HG03135 (cell line): ENCODE data around the gene IL36G.
"Not testable (repeated sequence)": the region's sequence is repeated elsewhere in the genome, so short reads cannot be mapped to it uniquely, and the experiment has no call there.

Experiments used
- ATAC-seq: cut with Tn5 transposase; IDR thresholded peaks from one replicate; pipeline ENCODE4 v1.9.1; 2021; ENCODE audit warnings: mild to moderate bottlenecking, moderate library complexity; ENCODE audit not compliant: unreplicated experiment

The IL36G gene

DNA sequence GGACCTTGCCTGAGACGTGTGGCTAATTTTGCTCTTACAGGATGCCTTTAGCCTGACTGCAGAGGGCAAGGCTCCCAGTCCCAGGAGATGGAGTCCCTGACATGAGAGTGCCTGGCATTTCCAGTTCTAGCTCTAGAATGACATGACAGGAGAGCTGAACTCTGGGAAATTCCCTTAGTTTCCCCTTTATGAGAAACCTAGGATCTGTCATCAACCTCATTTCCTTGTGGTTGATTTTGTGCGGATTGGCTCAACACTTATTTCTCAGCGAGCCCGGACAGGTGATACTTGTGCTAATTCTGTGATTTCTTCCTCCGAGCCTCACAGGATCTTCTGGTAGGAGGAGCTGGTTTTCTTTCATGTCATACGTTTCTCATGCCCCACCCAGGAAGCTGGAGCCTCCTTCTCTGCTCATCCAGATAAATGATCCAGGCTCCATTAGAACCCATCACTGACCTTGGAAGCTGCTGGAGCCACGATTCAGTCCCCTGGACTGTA is at the start of gene IL36G:
TSS of gene IL36G (plus strand) at position 448 of the 498 bp plus-strand sequence. CDS start 633 bp downstream, outside the sequence.
- ATAC-seq, result no peak

DNA sequence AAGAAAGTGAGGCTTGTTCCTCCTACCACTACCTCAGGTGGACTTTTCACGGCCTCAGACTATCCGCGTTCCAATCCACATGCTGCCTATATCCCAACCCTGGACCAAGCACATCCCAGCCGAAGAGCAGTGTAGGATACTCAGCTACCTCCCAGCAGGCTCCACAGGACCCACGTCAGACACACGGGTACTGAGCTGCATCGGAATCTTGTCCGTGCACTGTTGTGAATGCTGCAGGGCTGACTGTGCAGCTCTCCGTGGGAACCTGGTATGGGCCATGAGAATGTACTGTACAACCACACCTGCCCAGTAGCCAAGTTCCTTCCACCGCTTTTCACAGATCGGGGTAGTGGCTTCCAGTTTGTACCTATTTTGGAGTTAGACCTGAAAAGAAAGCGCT is 44.5 kb upstream of the IL36G start:
- ATAC-seq, result no peak

DNA sequence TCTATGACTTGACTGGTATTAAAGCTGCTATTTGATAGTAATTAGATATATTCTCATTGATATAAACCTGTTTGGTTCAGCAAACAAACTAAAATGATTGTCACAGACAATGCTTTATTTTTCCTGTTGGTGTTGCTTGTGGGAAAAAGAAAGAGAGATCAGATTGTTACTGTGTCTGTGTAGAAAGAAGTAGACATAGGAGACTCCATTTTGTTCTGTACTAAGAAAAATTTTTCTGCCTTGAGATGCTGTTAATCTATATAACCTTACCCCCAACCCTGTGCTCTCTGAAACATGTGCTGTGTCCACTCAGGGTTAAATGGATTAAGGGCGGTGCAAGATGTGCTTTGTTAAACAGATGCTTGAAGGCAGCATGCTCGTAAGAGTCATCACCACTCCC is 43.7 kb upstream of the IL36G start:
- ATAC-seq, result not testable (repeated sequence)

DNA sequence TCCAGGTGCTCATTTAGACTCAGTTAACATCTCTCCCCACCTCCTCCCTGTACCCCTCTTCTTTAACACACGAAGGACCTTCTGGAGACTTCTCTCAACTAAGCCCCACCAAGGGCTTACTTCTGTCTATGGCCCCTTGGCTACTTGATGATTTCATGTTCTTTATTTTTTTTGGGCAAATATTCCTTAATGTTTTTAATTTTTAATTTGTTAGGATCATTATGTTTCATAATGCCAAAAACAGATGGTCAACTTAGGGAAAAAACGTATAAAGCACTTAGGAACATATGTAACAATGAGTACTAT is 40.9 kb upstream of the IL36G start:
- ATAC-seq, result no peak

DNA sequence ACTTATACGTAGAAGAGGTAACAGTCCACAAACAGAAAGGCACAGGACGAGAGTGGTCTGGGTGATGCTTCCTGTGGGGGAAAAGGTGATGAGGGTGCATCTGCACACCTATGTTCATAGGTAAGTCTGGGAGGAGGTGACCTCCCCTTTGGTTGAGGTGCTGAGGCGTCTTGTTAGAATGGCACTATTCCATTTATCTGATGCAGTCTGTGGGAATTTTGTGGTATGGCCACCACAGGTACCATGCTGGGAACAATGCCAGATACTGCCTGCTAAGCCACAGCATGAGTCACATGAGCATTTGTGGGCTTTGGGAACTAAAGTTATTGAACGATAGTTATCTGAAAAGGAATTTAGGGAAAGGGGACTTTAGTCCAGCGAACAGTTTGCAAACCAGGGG is 38.9 kb upstream of the IL36G start:
- ATAC-seq, result no peak

DNA sequence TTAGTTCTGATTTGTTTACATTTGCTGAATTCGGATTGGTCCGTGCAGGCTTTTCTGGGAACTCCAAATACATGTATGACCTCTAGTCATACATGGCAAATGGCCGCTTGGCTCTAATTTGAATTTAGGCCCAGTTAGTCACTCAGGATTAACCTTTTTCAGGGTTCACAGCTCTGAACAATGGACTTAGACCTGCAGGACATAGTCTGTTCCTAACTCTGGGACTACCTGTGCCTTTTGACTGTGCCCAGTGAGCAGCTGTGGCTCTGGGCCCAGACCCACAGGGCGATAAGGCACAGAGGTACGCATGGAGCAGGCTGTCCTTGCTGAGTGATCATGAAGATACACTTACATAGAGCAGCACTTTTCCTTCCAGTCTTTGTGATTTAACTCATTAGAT is 38.4 kb upstream of the IL36G start:
- ATAC-seq, result no peak

DNA sequence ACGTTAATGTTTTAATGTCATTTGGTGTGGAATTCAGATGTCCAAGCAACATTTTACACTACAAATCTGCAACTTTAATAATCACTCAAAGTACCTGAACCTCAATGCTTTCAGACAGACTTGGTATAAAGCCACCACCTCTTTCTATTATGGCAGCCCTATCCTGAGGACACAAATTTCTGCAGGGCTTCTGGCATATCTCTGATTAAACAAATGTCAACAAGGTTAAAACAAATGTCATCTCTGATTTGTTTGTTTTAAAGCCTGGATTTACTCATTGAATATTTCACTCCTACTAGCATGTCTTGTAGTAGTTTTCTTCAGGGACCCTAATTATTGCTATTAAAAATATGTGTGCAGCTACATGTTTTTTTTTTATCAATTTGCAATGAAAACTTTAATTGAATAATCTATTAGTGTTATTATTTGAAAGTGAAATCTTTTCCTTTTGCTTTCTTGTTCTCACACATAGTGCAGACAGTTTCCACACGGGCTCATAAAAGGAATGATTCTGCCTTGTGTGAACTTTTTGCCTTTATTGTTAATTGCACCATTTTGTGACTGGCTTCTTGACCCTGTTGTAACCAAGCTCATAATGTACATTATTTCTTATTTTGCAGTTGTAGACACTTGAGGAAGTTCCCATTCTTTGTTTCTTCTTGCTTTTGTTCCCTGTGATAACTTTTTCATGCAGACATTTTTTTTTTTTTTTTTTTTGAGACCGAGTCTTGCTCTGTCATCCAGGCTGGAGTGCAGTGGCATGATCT is 36.8 kb upstream of the IL36G start:
- ATAC-seq, result no peak

DNA sequence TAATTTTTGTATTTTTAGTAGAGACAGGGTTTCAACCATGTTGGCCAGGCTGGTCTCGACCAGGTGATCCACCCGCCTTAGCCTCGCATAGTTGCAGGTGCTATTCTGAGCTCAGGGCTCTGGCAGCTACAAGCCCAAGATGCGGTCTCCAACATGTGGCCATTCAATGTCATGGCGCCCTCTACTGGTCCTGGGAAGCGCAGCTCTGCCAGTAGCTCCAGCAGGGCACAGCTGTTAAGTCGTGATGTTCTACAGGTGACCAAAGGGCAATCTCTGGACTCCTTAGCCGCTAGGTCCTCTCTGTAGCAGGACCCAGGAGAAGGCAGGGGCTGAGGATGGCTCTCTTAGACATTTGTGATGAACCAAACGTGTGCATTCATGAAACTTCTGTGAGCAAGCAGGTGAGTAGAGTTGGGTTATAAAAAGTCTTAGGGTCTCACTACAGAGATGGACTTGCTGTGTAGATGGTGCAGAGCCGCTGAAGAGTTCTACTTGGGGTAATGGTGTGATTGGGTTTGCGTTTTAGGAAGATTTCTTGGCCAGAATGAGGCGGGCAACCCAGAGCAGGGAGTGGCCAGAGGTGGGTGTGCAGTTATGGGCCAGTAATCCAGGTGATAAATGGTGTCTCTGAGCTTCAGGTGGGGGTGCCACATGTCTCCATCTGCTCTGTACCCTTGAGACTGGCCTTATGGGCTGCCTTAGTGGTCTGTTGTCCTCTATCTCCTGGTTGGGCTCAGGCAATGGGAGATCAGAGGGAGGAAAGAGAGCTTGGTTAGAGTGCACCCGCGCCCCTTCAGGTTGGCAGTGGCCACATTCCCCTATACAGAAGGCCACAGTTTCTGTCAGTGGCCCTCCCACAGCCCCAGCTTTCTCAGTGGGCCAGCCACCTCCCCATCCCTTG is 35.8 kb upstream of the IL36G start:
- peak; percentile 90 for ATAC-seq

DNA sequence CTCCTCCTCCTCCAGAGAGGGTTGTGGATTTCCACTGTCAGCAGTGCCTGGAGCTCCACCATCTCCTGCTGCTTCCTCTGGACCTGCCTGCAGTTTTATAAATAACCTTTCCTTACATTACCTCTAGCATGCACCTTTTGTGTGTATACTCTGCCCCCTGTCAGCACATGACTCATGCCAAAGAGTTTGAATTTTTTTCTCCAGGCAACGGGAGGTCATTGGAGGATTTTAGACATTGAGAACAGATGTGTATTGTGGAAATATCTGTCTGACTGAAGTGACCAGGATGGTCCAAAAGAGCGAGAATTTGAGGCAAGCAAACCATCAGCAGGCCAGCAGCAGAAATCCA is 35.2 kb upstream of the IL36G start:
- no peak for ATAC-seq

DNA sequence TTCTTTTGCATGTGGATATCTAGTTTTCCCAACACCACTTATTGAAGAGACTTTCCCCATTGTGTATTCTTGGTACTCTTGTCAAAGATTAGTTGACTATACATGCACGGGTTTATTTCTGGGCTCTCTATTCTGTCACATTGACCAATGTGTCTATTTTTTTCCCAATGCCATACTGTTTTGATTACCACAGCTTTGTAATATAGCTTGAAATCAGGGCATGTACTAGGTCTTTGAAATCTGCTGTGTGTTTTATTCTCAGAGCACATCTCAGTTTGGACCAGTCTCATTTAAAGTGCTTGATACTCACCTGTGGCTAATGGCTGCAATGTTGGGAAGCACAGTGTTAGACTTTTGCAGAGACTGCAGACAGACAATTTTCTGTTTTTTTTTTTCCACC is 32.8 kb upstream of the IL36G start:
- no peak for ATAC-seq

DNA sequence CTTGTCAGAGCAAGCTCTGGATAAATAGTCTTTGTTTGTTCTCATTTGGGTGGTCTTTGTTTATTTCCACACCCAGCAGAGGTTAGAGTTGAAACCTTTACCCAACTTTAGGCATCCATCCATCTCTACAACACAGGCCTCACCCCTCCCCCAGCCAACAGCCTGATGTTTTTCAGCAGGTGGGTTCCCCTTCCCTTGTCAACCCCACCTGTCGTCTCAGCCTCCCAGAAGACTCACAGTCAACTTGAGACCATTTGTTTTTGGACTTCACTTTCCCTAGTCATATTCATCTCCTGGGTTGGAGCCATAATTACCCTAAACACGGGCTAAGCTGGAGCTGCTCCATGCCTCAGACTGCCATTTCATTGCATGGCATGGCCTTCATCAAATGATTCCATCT is 31.7 kb upstream of the IL36G start:
- no peak for ATAC-seq

DNA sequence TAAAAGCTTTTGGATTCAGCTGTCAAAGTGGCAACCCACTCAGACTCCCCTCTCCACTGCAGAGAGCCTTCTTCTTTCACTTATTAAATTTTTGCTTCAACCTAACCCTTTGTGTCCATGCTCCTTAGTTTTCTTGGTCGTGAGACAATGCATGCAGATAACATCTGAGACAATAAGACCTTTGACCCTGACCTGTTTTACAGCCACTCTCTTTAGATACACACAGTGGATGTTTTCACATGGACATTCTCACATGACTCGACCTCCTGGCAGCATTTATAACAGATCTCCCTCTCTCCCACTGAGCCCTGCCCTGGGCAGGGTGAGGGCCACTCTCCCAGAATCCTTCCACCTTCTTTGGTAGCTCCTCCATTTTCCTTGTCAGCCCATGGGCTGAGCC is 30.4 kb upstream of the IL36G start:
- no peak for ATAC-seq

DNA sequence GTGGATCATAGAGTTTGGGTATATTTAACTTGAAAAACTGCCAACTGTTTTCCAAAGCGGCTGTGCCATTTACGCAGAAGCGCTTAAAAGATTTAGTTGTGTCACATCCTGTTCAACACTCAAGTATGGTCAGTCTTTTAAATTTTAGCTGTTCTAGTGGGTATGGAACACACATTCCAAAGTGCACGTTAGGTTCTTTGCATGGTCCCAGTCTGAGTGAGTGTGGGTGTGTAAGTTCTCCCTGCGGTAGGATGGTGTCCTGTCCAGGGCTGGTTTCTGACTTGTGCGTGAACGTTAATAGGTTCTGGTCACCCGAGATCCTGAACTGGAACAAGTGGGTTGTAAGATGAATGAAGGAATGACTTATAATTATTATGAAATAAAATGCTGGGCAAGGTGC is 28.4 kb upstream of the IL36G start:
- ATAC-seq, result no peak

DNA sequence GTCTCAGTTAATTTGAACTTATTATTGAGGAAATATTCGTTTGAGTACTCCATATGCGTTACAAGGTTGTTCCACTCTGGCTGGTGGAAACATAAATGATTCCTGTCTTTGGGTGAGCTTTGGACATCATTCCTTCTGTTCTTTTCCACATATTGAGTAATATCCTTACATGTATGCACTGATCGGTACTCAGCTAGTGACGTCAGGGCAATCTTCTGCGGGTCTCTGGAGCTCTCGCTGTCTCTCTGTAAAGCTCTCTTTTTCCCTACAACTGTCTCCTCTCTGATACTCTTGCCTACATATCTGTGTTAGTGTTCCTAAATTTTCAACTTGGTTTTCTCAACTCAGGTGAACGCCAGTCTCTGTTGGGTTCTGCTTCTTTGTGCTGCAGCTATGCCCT is 23.4 kb upstream of the IL36G start:
- ATAC-seq, result no peak

DNA sequence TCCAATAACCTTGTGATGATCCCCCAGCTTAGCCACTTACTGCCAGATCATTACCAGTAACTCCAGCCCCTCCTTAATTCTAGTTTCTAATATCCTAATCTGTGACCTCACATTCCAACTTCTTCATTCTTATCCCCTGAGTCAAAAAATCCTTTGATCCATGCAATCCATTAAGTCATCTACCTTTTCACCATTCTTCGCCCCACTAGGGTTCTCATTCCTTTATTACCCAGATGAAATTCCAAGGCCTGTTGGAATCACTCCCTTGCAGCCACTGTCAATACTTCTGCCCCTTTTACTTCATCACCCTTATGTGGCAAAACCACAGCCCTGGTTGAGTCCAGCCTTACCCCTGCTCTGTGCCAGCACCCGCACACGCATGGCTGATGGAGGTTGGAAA is 20.3 kb upstream of the IL36G start:
- ATAC-seq, result no peak

DNA sequence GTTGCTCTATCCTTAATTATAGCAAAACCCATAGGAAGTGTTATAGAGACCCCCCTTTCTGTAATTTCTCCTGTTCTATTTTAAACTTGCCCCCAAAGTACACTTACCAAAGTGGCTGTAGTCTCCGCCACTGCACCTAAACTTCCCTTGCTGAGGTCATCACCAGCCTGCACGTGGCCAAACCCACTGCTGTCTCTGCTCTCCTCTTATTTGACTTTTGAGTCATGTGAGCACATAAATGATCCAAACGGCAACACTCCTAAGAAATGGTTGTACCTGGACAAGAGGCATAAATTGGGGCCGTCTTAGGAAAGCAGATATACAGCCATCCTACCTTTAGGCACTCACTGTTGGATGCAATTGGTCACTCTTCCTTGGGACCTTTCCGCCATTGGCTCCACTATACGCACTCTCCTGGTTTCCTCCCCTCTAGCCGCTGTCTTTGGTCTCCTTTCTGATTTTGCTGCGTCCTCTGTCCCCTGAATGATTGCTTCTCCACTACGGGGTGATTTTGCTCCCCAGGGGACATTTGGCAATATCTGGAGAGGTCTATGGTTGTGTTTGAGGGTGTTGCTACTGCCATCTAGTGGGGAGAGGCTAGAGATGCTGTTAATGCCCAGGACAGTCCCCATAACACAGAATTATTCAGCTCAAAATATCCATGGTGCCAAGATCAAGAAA is 19.2 kb upstream of the IL36G start:
- peak; percentile 56 for ATAC-seq

DNA sequence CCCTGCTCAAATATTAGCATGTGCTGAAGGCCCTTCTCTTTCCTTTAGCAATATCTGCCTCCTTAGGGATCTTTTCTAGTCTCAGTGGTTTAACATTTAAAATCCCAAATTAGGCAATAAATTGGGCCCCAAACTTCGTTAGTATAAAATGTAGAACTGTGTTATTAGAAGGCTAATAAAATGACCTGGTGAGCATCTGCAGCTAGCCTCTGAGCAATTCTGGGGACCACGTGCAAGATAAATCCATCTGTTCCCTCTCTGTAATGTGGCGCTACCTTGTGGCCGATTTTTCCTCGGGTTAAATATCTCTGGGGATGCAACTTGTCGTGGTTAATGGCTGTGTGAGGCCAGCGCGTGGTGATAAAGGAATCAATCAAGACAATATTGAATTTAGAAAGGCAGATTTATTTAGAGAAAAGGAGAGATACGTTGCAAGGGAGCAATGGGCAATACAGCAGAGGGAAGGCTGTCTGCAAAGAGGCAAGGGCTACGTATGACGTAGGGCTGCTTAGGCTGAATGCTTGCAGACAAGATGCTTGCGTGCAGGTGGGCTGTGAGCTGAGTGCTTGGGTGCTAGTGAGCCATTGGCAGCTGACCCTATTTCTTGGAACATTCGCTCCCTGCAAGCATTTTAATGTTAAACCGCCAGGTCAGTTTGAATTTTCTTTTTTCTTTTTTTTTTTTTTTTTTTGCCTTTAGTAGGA is 18.5 kb upstream of the IL36G start:
- ATAC-seq, result no peak

DNA sequence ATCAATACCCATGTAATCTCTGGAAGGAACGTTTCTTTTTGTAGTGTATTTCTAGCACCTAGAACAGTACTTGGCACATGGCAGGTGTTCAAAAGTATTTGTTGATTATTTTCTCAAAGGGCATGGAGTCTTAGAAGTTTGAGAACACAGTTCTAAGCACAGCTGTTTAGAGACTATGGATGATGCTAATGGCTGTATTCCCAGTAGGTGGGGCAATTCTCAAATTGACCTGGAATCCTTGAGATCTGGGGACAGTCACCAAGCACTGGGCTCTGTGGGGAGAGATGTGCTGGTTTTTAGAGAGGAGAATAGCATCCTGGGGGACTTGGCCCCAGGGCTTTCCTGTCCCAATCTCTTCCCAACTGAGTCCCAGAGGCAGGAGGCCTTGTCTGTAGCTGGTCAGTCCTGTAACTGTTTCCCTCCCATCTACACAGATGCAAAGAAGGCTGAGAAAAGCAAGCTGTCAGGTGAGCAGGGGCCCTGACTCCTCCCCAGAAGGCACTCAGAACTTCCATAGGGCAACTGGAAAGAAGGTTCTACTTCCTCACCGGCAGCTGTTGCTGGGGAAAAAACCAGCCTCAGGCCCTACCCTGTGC is 17.5 kb upstream of the IL36G start:
- ATAC-seq, result no peak

DNA sequence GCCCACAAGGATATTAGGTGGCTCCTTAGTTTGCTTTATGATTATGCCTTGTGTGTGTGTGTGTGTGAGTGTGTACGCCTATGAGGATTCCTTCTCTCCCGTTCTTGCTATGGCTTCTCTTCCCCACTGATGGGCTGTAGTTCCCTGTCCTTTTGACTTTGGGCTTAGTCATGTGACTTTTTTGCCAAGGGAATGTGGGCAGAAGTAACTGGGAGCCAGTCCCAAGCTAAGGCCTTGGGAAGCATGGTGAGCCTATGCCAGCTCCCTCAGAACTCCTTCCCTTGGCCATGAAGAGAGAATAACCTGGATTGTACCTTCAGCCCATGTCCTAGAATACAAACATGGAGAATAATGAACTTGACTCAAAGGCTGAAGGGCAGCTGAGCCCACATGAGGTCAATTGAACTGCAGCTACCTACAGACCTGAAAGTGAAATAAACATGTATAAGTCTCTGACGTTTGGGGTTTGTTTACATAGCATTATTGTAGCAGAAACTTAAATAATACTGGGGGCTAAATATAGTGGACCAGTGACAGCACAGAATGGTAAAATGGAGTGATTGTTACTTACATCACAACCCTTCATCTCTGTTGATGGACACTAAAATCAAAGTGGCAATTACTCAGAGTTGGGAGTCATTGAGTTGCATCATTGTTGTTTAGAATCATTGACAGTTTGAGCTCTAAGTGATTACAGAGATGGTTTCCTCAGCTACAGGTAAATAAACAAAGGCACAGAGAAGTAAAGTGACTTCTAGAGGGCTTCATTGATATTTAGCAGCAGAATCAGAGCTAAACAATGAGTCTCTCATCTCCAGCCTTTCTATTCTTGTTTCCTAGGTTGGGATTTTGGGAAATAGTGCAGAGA is 15.3 kb upstream of the IL36G start:
- ATAC-seq, result no peak

DNA sequence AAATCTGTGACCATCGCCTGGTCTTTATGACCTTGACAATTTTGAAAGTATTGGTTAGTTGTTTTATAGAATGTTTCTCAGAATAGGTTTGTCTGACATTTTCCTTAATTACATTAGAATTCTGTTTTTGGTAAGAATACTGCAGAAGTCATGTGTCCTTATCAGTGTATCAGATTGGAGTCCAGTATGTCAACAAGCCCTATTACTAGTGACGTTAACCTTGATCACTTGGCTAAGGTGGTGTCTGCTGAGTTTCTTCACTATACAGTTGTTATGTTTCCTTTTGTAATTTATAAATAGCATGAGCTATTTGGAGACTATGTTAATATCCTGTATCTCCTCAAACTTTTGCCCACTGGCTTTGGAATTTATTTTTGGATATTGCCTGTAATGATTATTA is 10.8 kb upstream of the IL36G start:
- ATAC-seq, result no peak
